NB4 (cell line): Measurements from ENCODE around the gene C1orf174.

ENCODE experiments used
- MYC ChIP-seq: IDR thresholded peaks from 2 replicates; pipeline ENCODE4 v1.6.1; 2011; ENCODE audit warnings: low read depth, low read length
- POLR2A ChIP-seq: IDR thresholded peaks from 2 replicates; pipeline ENCODE4 v1.6.1; 2011; ENCODE audit warnings: mild to moderate bottlenecking; ENCODE audit not compliant: insufficient read length; ENCODE audit errors: extremely low read depth
- TF ChIP-seq, protein P1 (sequence below): IDR thresholded peaks from one replicate; pipeline ENCODE4 v1.5.1; 2012; ENCODE audit warnings: low read depth, low read length

DNA sequence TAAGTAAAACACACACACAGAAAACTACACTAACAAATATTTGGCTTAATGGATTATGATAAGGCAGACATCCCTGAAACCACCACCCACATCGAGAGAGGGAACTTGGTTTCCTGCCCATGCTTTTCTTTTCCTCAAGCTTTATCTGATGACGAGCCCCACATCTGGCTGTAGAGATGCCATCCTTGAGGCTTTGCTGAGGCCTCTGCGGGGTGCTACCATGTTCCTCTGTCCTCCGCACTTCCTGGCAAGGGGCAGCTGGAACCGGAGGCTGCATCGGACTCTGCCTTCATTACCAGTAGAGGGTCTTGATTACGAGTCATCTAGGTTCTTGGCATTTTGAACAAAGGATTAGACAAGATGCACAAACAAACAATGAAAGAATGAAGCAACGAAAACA, 21.7 kb upstream of the C1orf174 start:
- TF ChIP-seq, protein P1, sequence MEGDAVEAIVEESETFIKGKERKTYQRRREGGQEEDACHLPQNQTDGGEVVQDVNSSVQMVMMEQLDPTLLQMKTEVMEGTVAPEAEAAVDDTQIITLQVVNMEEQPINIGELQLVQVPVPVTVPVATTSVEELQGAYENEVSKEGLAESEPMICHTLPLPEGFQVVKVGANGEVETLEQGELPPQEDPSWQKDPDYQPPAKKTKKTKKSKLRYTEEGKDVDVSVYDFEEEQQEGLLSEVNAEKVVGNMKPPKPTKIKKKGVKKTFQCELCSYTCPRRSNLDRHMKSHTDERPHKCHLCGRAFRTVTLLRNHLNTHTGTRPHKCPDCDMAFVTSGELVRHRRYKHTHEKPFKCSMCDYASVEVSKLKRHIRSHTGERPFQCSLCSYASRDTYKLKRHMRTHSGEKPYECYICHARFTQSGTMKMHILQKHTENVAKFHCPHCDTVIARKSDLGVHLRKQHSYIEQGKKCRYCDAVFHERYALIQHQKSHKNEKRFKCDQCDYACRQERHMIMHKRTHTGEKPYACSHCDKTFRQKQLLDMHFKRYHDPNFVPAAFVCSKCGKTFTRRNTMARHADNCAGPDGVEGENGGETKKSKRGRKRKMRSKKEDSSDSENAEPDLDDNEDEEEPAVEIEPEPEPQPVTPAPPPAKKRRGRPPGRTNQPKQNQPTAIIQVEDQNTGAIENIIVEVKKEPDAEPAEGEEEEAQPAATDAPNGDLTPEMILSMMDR, result no peak
- no peak for TF ChIP-seq POLR2A
- no peak for TF ChIP-seq MYC
